ENCODE results near the gene GCK. TPM values are rescaled to one million over a fixed set of nuclear protein-coding genes. Genes with fewer than 3 reads are reported as not detected.
"Not testable (repeated sequence)": the region's sequence is repeated elsewhere in the genome, so short reads cannot be mapped to it uniquely, and the experiment has no call there.

GCK gene
- total RNA-seq, 1 experiment from 2014 or later: not detected

- intact Hi-C loops (cut with micrococcal nuclease; ENCODE audit: unreplicated experiment): no loop called here
- Mint-ChIP-seq H3K4me1 (ENCODE audit: low read depth, unreplicated experiment) (peaks cover 13% of the 10 kb centered on the region), H3K36me3 (ENCODE audit: insufficient read depth, unreplicated experiment) (peaks cover 11% of the 10 kb centered on the region), H3K27ac (ENCODE audit: unreplicated experiment) (no peak overlapping the region), H3K4me3 (ENCODE audit: low read depth, unreplicated experiment) (no peak overlapping the region), H3K27me3 (ENCODE audit: unreplicated experiment) (peaks cover 50% of the 10 kb centered on the region), H3K9me3 (ENCODE audit: low read depth, unreplicated experiment) (no peaks in the 10 kb centered on the region)
- no peak for TF ChIP-seq CTCF (IDR thresholded peaks at IDR 0.05; ENCODE audit: unreplicated experiment)
- BruUV-seq (replicated peaks): no TSS peak
- no peak for DNase-seq
- CTCF ChIA-PET: no interaction called here
Measured at GRCh38 chr7:44128721-44129582, 60.3 kb downstream of the GCK start.

- no peak for DNase-seq
- Mint-ChIP-seq H3K27me3 (ENCODE audit: unreplicated experiment) (peaks cover 41% of the 10 kb centered on the region), H3K4me1 (ENCODE audit: low read depth, unreplicated experiment) (peaks cover 22% of the 10 kb centered on the region), H3K9me3 (ENCODE audit: low read depth, unreplicated experiment) (no peaks in the 10 kb centered on the region), H3K4me3 (ENCODE audit: low read depth, unreplicated experiment) (no peak overlapping the region), H3K27ac (ENCODE audit: unreplicated experiment) (no peak overlapping the region), H3K36me3 (ENCODE audit: insufficient read depth, unreplicated experiment) (peaks cover 28% of the 10 kb centered on the region)
- BruUV-seq (replicated peaks): no TSS peak
- TF ChIP-seq CTCF (IDR thresholded peaks at IDR 0.05; ENCODE audit: unreplicated experiment): no peak
- CTCF ChIA-PET: interaction anchor here (0.6 kb wide), 1 partner anchor 435 kb away, joined by 5 read pairs; no protein-coding TSS in a partner anchor
- intact Hi-C loops (cut with micrococcal nuclease; ENCODE audit: unreplicated experiment): no loop called here
Measured at GRCh38 chr7:44127161-44127560, 62.1 kb downstream of the GCK start.

- H3K27ac Mint-ChIP-seq (ENCODE audit: unreplicated experiment); H3K9me3 Mint-ChIP-seq (ENCODE audit: low read depth, unreplicated experiment); intact Hi-C loops (cut with micrococcal nuclease; ENCODE audit: unreplicated experiment); H3K4me3 Mint-ChIP-seq (ENCODE audit: low read depth, unreplicated experiment); CTCF ChIA-PET; DNase-seq; BruUV-seq (replicated peaks): not testable (repeated sequence)
- Mint-ChIP-seq H3K36me3 (ENCODE audit: insufficient read depth, unreplicated experiment) (peaks cover 28% of the 10 kb centered on the region), H3K27me3 (ENCODE audit: unreplicated experiment) (peaks cover 35% of the 10 kb centered on the region), H3K4me1 (ENCODE audit: low read depth, unreplicated experiment) (peaks cover 19% of the 10 kb centered on the region)
Measured at GRCh38 chr7:44126574-44126973, 62.7 kb downstream of the GCK start.

GRCh38 chr7:44124822-44125202 is 64.4 kb downstream of the GCK start:
- no peaks in the 10 kb centered on the region for H3K9me3 Mint-ChIP-seq (ENCODE audit: low read depth, unreplicated experiment)
- no peak for TF ChIP-seq CTCF (IDR thresholded peaks at IDR 0.05; ENCODE audit: unreplicated experiment)
- H3K4me1 Mint-ChIP-seq (ENCODE audit: low read depth, unreplicated experiment): peaks cover 19% of the 10 kb centered on the region
- DNase-seq: no peak
- H3K4me3 Mint-ChIP-seq (ENCODE audit: low read depth, unreplicated experiment): no peak overlapping the region
- peaks cover 28% of the 10 kb centered on the region for H3K36me3 Mint-ChIP-seq (ENCODE audit: insufficient read depth, unreplicated experiment)
- BruUV-seq (replicated peaks): no TSS peak
- intact Hi-C loops (cut with micrococcal nuclease; ENCODE audit: unreplicated experiment): loop anchor here (5.0 kb wide), 1 partner anchor 78 kb away; no protein-coding TSS in a partner anchor
- H3K27me3 Mint-ChIP-seq (ENCODE audit: unreplicated experiment): peaks cover 34% of the 10 kb centered on the region
- CTCF ChIA-PET: interaction anchor here (0.6 to 1.0 kb wide), 2 partner anchors 13 to 46 kb away, joined by 3 read pairs; no protein-coding TSS in a partner anchor
- H3K27ac Mint-ChIP-seq (ENCODE audit: unreplicated experiment): no peak overlapping the region

Data from Calu3 (cell line).